ENCODE results near the gene ADARB2. TPM values are rescaled to one million over a fixed set of nuclear protein-coding genes. Genes with fewer than 3 reads are reported as not detected.

ADARB2 gene
- total and polyA plus RNA-seq, 7 donors: 0.05 to 0.39 (median 0.15) TPM; not detected in 2

DNA sequence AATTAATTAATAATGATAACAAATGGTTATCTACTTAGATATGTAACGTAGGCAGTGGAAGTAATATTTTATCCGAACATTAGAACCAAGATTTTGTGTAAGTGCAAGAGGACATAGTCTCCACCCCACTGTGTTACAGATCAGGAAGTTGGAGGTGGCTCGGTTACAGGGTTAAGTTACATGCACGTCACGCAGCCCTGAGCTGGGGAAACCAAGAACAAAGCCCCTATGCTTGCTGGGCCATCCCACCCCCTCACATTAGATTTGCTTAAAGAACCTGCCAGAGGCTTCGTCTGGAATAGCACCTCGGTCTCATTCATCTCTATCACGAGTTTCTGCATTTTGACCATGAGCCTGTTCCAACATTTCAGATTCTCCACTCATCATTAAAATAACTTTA is 214.1 kb downstream of the ADARB2 start:
- H3K9me3 ChIP-seq: no peaks in the 10 kb centered on the region
- no peak for DNase-seq
- TF ChIP-seq CTCF (IDR thresholded peaks at IDR 0.05): no peak
- no peak overlapping the region for H3K27ac ChIP-seq
- no peak for ATAC-seq
- intact Hi-C loops (cut with DNase I): no loop called here
- no peaks in the 10 kb centered on the region for H3K4me1 ChIP-seq
- 27 to 32% (median 31%) methylated on average over 8 of the region's 8 CpGs for WGBS, 3 donors
- peaks cover 0 to 6% (median 4%) of the 10 kb centered on the region in 3 donors for H3K27me3 ChIP-seq (ENCODE audit: insufficient read depth in 3 of 3, low read length in 2 of 3)
- no peak overlapping the region for H3K4me3 ChIP-seq
- no peaks in the 10 kb centered on the region for H3K36me3 ChIP-seq (ENCODE audit: insufficient read depth in 1 of 2, low read depth in 1 of 2)

- Histone ChIP-seq H3K27ac (no peak overlapping the region), H3K9me3 (no peaks in the 10 kb centered on the region), H3K36me3 (ENCODE audit: insufficient read depth in 1 of 2, low read depth in 1 of 2) (no peaks in the 10 kb centered on the region), H3K27me3 (ENCODE audit: insufficient read depth in 3 of 3, low read length in 2 of 3) (peaks cover 0 to 6% (median 4%) of the 10 kb centered on the region in 3 donors), H3K4me3 (no peak overlapping the region), H3K4me1 (no peaks in the 10 kb centered on the region)
- ATAC-seq: no peak
- peak in 1 of 2 donors; percentile 10 for DNase-seq
- WGBS, 3 donors: 58 to 62% (median 60%) methylated on average over 4 of the region's 4 CpGs
- TF ChIP-seq CTCF (IDR thresholded peaks at IDR 0.05): no peak
- intact Hi-C loops (cut with DNase I): no loop called here
Observed at GRCh38 chr10:1522237-1522636, 215.1 kb downstream of the ADARB2 start.

- no peak overlapping the region for H3K4me3 ChIP-seq
- DNase-seq (peak in 1 of 2 donors; percentile 8), ATAC-seq (no peak)
- H3K36me3 ChIP-seq (ENCODE audit: insufficient read depth in 1 of 2, low read depth in 1 of 2): no peaks in the 10 kb centered on the region
- no peak overlapping the region for H3K27ac ChIP-seq
- H3K9me3 ChIP-seq: no peaks in the 10 kb centered on the region
- no peaks in the 10 kb centered on the region for H3K4me1 ChIP-seq
- intact Hi-C loops (cut with DNase I): no loop called here
- peaks cover 0 to 4% (median 4%) of the 10 kb centered on the region in 3 donors for H3K27me3 ChIP-seq (ENCODE audit: insufficient read depth in 3 of 3, low read length in 2 of 3)
- WGBS, 3 donors: 82 to 87% (median 86%) methylated on average over 6 of the region's 6 CpGs
- TF ChIP-seq CTCF (IDR thresholded peaks at IDR 0.05): no peak
Observed at GRCh38 chr10:1521741-1522140, 215.6 kb downstream of the ADARB2 start.

- no peaks in the 10 kb centered on the region for H3K36me3 ChIP-seq (ENCODE audit: insufficient read depth in 1 of 2, low read depth in 1 of 2)
- no peaks in the 10 kb centered on the region for H3K27me3 ChIP-seq (ENCODE audit: insufficient read depth in 3 of 3, low read length in 2 of 3)
- intact Hi-C loops (cut with DNase I): no loop called here
- WGBS, 3 donors: 64 to 78% (median 73%) methylated on average over 14 of the region's 14 CpGs
- DNase-seq (peak in 1 of 2 donors; percentile 3), ATAC-seq (no peak)
- H3K4me3 ChIP-seq: no peak overlapping the region
- TF ChIP-seq CTCF (IDR thresholded peaks at IDR 0.05): no peak
- no peak overlapping the region for H3K27ac ChIP-seq
- H3K4me1 ChIP-seq: no peaks in the 10 kb centered on the region
- no peaks in the 10 kb centered on the region for H3K9me3 ChIP-seq
Observed at GRCh38 chr10:1520909-1521565, 216.3 kb downstream of the ADARB2 start.

- no peak for ATAC-seq
- intact Hi-C loops (cut with DNase I): no loop called here
- Histone ChIP-seq H3K4me3 (no peak overlapping the region), H3K4me1 (no peaks in the 10 kb centered on the region), H3K27me3 (ENCODE audit: insufficient read depth in 3 of 3, low read length in 2 of 3) (no peaks in the 10 kb centered on the region), H3K9me3 (no peaks in the 10 kb centered on the region), H3K27ac (no peak overlapping the region), H3K36me3 (ENCODE audit: insufficient read depth in 1 of 2, low read depth in 1 of 2) (no peaks in the 10 kb centered on the region)
- no peak for TF ChIP-seq CTCF (IDR thresholded peaks at IDR 0.05)
- peak in 1 of 2 donors; percentile 21 for DNase-seq
- WGBS, 3 donors: 92 to 96% (median 93%) methylated on average over 6 of the region's 6 CpGs
Observed at GRCh38 chr10:1519391-1519790, 217.9 kb downstream of the ADARB2 start.
